Measurements from ENCODE around the gene AMPH.

AMPH gene

GRCh38 chr7:38481401-38481800, 149.8 kb downstream of the AMPH start:
- no peak overlapping the region for H3K4me3 ChIP-seq (ENCODE audit: low read length)
- DNase-seq (ENCODE audit: low read depth, low spot score), result no peak

- H3K4me3 ChIP-seq (ENCODE audit: low read length), result no peak overlapping the region
- DNase-seq (ENCODE audit: low read depth, low spot score), result no peak
These were observed 152.8 kb downstream of the AMPH start for GRCh38 chr7:38478404-38478803.

DNA sequence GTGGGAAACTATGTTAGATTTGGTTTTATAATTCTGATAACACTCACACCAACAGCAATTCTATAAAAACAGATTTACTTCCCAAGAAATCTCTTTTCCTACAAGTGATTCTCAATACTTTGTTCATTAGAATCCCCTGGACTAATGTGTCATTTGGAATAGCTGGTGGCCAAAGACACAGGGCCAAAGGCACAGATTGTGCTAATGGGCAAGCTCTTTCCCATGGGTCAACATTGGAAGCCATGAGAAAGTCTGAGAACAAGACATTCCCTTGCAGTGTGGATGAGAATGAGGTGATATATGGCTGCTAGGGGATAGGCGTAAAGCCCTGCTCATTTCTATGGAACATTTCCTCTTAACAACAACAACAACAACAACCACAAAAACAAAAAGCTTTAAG, 153.8 kb downstream of the AMPH start:
- H3K4me3 ChIP-seq (ENCODE audit: low read length), result no peak overlapping the region
- no peak for DNase-seq (ENCODE audit: low read depth, low spot score)

DNA sequence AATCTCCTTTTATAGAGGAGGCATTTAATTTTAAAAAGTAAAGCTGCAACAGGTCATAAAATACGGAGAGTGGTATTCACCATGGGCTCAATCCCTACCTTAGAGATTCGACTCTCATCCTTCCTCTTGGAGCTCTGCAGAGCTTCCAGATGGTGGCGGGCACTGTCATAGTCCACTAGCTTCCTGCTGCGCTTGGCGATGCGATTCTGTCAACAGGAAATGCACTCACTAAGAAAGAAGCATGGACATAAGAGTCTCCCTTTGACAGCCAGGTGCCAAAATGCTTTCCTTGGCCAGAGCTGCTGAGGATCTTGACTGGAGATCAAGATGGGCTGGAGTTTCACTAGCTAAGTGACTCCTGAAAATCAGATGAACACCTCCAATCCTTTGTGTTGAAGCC, 154.4 kb downstream of the AMPH start:
- DNase-seq (ENCODE audit: low read depth, low spot score), result no peak
- no peak overlapping the region for H3K4me3 ChIP-seq (ENCODE audit: low read length)

- H3K4me3 ChIP-seq (ENCODE audit: low read length), result no peak overlapping the region
- no peak for DNase-seq (ENCODE audit: low read depth, low spot score)
These were observed 165.2 kb downstream of the AMPH start for GRCh38 chr7:38465956-38466355.

DNA sequence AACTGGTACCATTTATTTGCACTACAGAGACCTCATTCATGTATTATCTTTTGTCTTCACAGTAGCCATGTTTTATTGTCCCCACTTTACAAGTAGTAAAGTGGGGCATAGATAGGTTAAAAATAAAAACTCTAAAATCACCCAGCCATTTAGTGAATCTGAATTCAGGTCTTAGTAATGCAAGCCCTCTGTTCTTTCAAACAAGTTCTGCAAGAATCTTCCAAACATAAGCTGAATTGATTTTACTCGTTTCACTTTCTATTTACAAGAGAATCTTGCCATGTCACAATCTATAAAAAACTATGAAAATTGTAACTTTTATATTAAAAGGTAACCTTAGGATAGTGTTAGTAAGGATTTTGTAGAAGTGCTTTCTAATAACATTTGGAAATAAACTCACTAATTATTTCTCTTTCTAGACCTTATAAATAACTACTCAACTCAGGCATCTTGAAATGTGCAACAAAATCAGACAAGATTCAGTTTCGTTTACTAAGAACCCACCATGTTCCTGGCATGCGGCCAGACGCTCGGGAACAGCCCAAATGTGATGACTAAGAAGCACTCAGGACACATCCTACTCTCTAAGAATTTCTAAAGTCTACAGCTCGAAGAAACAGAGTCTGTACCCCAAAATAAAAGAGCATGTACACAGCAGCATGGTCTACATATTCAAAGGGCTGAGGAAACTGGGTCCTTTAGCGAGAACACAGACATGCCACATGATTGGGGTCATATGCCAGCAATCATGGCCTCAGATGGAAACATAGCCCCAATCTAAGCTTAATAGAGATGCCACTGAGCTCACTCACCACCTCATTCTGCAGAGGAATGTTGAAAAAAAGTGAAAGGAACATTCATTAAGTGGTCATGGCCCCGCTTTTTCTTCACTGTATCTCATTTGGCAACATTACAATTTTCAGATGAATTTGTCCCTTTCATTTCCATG, 167.6 kb downstream of the AMPH start:
- no peak overlapping the region for H3K4me3 ChIP-seq (ENCODE audit: low read length)
- peak; percentile 37 for DNase-seq (ENCODE audit: low read depth, low spot score)

GRCh38 chr7:38462819-38463218, 168.4 kb downstream of the AMPH start:
- DNase-seq (ENCODE audit: low read depth, low spot score), result no peak
- no peak overlapping the region for H3K4me3 ChIP-seq (ENCODE audit: low read length)

DNA sequence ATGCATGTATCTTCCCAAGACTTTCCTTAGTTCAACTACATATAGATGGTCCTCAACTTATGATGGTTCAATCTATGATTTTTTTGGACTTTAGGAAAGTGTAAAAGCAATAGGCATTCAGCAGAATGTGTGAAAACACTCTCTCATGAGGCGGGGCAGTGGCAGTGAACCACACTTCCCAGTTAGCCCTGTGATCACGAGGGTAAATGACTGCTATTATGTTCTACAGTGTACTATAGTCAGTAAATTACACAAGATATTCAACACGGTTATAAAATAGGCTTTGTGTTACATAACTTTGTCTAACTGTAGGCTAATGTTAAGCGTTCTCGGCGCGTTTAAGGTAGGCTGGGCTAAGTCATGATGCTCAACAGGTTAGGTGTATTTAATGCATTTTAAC, 169.3 kb downstream of the AMPH start:
- no peak for DNase-seq (ENCODE audit: low read depth, low spot score)
- H3K4me3 ChIP-seq (ENCODE audit: low read length), result no peak overlapping the region

GRCh38 chr7:38453826-38454225, 177.3 kb downstream of the AMPH start:
- DNase-seq (ENCODE audit: low read depth, low spot score), result no peak
- no peak overlapping the region for H3K4me3 ChIP-seq (ENCODE audit: low read length)

DNA sequence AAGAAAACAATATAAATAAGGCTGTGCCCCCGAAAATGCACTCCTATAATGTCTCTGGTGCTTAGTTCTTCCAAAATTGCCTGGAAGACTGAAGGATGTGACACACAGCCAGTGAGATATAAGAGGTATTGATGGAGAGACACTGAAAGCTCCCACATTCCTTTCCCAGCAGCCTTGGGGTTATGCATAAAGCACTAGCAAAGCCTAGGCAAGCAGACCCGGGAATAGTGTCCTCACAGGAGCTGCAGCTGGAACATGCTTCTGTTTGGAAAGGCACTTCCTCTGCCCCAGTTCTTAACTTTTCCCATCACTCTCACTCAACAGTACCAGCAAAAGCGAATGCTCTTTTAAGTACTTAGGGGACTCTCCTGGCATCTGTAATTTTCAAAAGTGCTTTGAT, 178.0 kb downstream of the AMPH start:
- no peak for DNase-seq (ENCODE audit: low read depth, low spot score)
- H3K4me3 ChIP-seq (ENCODE audit: low read length), result no peak overlapping the region

DNA sequence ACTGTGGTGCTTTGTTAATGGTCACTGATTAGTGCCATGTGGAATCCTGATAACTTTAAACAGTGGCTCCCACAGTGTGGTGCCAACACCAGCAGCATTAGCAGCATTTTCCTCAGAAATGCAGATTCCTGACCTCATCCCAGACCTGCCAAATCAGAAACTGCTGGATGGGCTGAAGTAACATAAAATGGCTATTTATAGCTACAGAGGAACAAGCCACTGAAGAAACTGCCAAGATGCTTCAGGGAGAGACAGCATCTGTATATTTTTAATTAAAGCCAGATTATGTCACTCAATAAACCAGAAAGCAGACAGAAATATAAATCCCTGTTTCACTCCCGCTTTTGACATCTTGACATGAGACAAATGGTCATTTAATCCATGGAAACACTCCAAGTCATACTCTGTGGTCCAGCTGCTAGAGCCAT, 178.5 kb downstream of the AMPH start:
- no peak for DNase-seq (ENCODE audit: low read depth, low spot score)
- H3K4me3 ChIP-seq (ENCODE audit: low read length), result no peak overlapping the region

- DNase-seq (ENCODE audit: low read depth, low spot score), result no peak
- no peak overlapping the region for H3K4me3 ChIP-seq (ENCODE audit: low read length)
These were observed 179.3 kb downstream of the AMPH start for GRCh38 chr7:38451840-38452239.

DNA sequence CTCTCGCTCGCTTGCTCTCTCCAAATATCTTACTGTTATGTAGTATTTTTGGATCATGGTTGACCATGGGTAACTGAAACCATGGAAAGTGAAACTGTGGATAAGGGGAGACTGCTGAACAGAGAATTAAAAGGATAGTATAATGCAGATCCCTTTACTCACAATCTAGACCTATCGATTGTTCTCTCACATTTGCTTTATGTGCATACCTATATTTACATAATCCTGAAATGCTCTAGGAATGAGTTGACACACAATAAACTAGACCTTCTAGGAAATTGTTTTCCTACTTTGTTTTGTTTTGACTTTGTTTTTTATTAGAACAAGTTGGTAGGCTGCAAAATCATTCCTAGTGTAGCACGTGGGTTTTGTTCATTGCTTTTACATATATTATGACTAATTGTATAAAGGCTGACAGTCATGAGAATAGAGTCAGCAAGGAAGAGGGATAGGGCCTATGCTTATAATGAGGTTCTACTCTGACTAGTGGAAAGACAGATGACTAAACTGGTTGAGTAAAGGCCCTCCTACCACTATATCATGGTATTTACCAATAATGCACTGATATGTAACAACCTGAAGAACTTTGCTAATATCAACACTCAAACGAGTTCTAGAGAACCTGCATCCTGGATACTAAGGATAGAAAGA, 182.5 kb downstream of the AMPH start:
- DNase-seq (ENCODE audit: low read depth, low spot score), result no peak
- no peak overlapping the region for H3K4me3 ChIP-seq (ENCODE audit: low read length)

DNA sequence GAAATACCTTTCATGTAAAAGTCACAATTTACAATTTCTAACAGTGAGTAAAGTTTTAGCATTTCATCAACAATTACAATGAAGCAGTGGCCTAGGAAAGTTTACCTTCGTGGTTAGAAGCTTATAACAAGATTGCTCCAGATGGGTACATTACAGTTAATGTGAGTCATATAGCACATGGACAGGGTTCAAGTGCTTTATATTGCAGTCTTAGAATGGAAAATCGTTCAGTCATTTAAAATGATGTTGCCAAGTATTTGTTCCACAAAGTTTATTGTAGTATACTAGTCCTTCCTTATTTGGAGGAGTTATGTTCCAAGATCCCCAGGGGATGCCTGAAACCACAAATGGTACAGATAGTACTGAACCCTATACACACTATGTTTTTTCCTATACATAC, 183.1 kb downstream of the AMPH start:
- no peak for DNase-seq (ENCODE audit: low read depth, low spot score)
- no peak overlapping the region for H3K4me3 ChIP-seq (ENCODE audit: low read length)

DNA sequence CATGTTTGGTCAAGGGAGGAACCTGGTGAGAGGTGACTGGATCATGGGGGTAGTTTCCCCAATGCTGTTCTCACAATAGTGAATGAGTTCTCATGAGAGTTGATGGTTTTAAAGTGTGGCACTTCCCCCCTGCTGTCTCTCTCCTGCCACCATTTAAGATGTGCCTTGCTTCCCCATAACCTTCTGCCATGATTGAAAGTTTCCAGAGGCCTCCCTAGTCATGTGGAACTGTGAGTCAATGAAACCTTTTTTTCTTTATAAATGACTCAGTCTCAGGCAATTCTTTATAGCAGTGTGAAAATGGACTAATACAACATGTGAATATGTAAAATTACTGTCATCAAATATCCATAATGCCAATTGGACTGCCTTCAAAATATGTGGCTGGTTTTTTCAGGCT, 192.2 kb downstream of the AMPH start:
- no peak overlapping the region for H3K4me3 ChIP-seq (ENCODE audit: low read length)
- no peak for DNase-seq (ENCODE audit: low read depth, low spot score)

GRCh38 chr7:38432671-38433070, 198.5 kb downstream of the AMPH start:
- H3K4me3 ChIP-seq (ENCODE audit: low read length), result no peak overlapping the region
- no peak for DNase-seq (ENCODE audit: low read depth, low spot score)

DNA sequence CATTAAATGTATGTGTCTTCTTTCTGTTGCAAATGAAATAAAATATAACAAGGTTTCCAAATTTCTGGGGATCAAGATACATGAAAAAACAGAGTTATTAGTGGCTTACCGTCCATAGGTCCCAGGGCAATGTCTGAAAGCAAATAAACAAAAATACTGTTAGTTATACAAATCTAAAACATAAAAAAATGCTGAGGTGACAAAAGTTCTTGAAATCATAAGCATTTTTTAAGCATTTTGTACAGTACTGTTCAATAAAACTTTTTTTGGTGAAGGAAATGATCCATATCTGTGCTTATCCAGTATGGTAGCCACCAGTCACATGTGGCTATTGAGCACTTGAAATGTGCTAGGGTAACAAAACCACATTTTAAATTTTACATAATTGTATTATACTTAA, 199.1 kb downstream of the AMPH start:
- no peak overlapping the region for H3K4me3 ChIP-seq (ENCODE audit: low read length)
- no peak for DNase-seq (ENCODE audit: low read depth, low spot score)

DNA sequence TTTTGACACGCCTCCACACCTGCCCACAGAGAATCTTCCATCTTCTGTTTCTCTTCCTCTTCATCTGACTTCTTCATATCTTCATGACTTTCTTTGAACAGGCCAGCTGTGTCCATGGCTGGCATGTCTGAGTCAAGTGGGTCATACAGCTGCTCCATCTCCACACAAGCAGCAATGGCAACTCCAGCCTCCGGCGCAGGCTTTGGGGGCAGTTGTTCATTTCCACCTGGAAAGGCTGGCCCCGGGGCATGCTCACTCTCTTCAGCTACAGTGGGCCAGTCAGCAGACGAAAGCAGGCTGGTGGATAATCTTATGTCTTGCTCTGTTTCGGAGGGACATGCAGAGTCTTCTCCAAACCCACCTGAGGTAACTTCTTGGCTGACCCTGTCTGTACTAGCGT, 202.1 kb downstream of the AMPH start:
- DNase-seq (ENCODE audit: low read depth, low spot score), result no peak
- H3K4me3 ChIP-seq (ENCODE audit: low read length), result no peak overlapping the region

- DNase-seq (ENCODE audit: low read depth, low spot score), result no peak
- H3K4me3 ChIP-seq (ENCODE audit: low read length), result no peak overlapping the region
These were observed 203.1 kb downstream of the AMPH start for GRCh38 chr7:38428041-38428440.

DNA sequence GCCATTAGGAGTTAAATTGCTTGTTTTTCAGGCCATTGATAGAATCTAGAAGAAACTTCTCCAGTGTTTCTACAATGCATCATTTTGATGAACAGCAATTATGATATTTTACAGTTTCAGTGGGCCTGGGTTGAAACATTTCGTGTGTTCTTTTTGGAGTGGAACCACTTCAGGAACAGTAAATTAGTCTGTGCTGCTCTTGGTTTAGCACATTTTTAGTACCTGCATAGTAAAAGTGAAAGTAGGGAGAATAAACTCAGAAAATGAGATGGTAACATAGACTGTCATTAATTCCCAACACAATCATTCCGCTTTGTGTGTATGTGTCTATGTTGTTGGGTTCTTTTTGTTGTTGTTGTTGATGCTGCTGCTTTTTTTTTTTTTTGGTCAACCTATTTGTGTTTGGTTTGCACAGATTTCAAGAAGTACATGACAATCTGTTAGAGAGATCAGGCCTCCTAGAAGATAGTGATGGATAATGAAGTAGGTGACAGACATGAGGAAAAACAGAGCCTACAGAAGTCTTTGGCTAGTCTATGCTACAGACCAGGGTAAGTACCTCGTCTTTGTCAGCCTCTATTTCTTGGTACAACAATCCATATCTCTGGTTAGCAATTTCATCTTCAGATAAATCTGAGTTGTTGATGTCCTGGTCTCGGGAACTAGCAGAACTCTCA, 203.8 kb downstream of the AMPH start:
- no peak overlapping the region for H3K4me3 ChIP-seq (ENCODE audit: low read length)
- DNase-seq (ENCODE audit: low read depth, low spot score), result no peak

Measured in Jurkat, Clone E6-1 (cell line).